Esophagus muscularis mucosa (tissue), 4 donors: ENCODE results near the gene MAP3K20.

Source experiments
- CTCF ChIP-seq, 3 experiments: fragments of 200-600 bp in 2 of 3; fragments of 450-650 bp in 1 of 3; sonication (generic) in 2 of 3; IDR thresholded peaks; one replicate each; pipeline ENCODE4 v1.5.1; 2017 to 2019; ENCODE audit warnings: antibody characterized with exemption in 3 of 3, mild to moderate bottlenecking in 2 of 3, moderate library complexity in 1 of 3
- EP300 ChIP-seq: sonication (generic); formaldehyde crosslinking; IDR thresholded peaks from one replicate; pipeline ENCODE4 v1.6.1; 2017; ENCODE audit warnings: antibody characterized with exemption
- POLR2A ChIP-seq: fragments of 450-650 bp; IDR thresholded peaks from one replicate; pipeline ENCODE4 v1.6.1; 2017; ENCODE audit warnings: antibody characterized with exemption, moderate library complexity, mild to moderate bottlenecking, low read depth
- POLR2AphosphoS5 ChIP-seq, 2 donors: sonication (generic); formaldehyde crosslinking; IDR thresholded peaks; one replicate each; pipeline ENCODE4 v1.6.1; 2017; ENCODE audit warnings: antibody characterized with exemption in 2 of 2

DNA sequence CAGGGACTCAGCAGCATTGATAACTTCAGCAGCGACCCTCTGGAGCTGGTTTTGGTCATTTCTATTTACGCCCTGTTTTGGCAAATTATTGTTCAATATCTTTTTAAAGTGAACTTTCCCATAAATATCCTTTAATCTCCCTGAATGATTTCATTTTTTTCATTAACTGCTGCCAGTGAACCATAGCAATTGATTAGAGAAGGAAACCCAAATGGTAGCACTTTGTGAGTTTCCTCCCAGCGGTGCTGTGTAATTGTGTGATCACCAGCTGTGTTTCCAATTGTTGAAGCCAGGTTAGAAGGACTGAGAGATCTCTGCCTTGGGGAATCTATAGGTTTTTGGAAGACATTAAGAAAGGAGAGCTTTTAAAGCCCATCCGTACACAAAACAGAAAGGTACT, 16.3 kb downstream of the MAP3K20 start:
- TF ChIP-seq POLR2A (no peak), CTCF (IDR thresholded peaks at IDR 0.05) (no peak), POLR2AphosphoS5 (IDR thresholded peaks at IDR 0.05) (no peak), EP300 (no peak)
